Measurements from ENCODE around the gene LIPT2. TPM values are rescaled to one million over a fixed set of nuclear protein-coding genes. Genes with fewer than 3 reads are reported as not detected.

The LIPT2 gene
- total and polyA plus RNA-seq, 2 of the 4 experiments (the other 2 are of a cell fraction), result 1.7 to 2.9 TPM

DNA sequence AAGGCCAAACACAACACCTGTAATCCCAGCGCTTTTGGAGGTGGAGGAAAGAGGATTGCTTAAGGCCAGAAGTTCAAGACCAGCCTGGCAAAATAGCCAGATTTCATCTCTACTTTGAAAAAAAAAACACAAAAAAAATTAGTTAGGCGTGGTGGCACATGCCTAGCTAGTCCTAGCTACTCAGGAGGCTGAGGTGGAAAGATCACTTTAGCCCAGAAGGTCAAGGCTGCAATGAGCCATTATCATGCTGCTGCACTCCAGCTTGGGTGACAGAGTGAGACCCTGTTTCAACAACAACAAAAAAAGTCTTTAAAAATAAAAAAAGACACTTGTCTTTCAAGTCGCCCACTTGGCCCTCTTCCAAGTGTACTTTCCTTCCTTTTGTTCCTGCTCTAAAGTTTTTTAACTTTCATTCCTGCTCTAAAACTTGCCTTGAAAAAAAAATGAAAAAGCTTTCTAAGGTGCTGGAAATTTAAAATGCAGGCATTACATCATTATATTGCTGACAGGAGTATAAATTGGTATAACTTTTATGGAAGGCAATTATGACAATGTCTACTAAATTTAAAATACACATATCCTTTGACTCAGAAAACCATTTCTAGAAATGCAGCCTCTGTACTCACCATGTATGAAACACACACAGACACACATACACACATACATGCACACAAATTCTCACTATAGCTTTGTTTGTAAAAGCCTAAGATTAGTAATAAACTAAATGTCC is 12.7 kb downstream of the LIPT2 start:
- Histone ChIP-seq H3K9me1 (ENCODE audit: insufficient read depth, low read length) (no peaks in the 10 kb centered on the region), H3K79me1 (ENCODE audit: low read depth in 1 of 2, low read length in 2 of 2) (no peaks in the 10 kb centered on the region), H4K8ac (ENCODE audit: low read depth in 2 of 2, low read length in 2 of 2) (no peak overlapping the region), H2BK120ac (ENCODE audit: low read depth, low read length) (no peak overlapping the region), H3K36me3 (ENCODE audit: control insufficient read depth, insufficient read depth, low read length) (no peaks in the 10 kb centered on the region), H3K14ac (replicated peaks; ENCODE audit: low read depth, low read length) (no peak overlapping the region), H4K5ac (ENCODE audit: low read depth, low read length) (no peak overlapping the region), H3K18ac (ENCODE audit: low read depth, low read length) (no peak overlapping the region), H3K56ac (ENCODE audit: extremely low read depth, insufficient read depth, low read length) (no peak overlapping the region), H3K4me3 (ENCODE audit: insufficient read depth, low read depth, low read length) (no peak overlapping the region), H3K4me2 (ENCODE audit: low read depth, low read length) (no peak overlapping the region), H4K91ac (ENCODE audit: insufficient read depth, low read depth, low read length) (no peak overlapping the region), H2AK9ac (replicated peaks; ENCODE audit: low read depth, low read length, poor library complexity) (no peak overlapping the region), H3K27ac (ENCODE audit: insufficient read depth, low read length) (no peak overlapping the region), H2BK15ac (ENCODE audit: low read depth, low read length) (no peak overlapping the region), H3K9me3 (ENCODE audit: control insufficient read depth, insufficient read depth, low read length) (no peaks in the 10 kb centered on the region; the same call in 1 of the 2 replicates), H3K4me1 (ENCODE audit: control insufficient read depth, insufficient read depth, low read length) (no peaks in the 10 kb centered on the region), H3K23ac (ENCODE audit: low read depth, low read length) (no peak overlapping the region), H2AK5ac (ENCODE audit: low read depth, low read length) (no peak overlapping the region), H4K20me1 (ENCODE audit: insufficient read depth, low read length) (no peaks in the 10 kb centered on the region), H3K9ac (ENCODE audit: low read depth, low read length) (no peak overlapping the region), H3K4ac (ENCODE audit: low read depth, low read length) (no peak overlapping the region), H2BK20ac (ENCODE audit: low read depth, low read length) (no peak overlapping the region), H2AFZ (replicated peaks; ENCODE audit: low read length, poor library complexity) (no peak overlapping the region), H2BK5ac (ENCODE audit: low read depth, low read length, poor library complexity, severe bottlenecking) (no peak overlapping the region), H3K27me3 (ENCODE audit: control insufficient read depth, insufficient read depth, low read length) (peaks cover 12% of the 10 kb centered on the region)
- dilution Hi-C loops (cut with HindIII; ENCODE audit: low sequenced_read_pairs, unreplicated experiment) (no loop called here), intact Hi-C loops (cut with micrococcal nuclease) (no loop called here), in situ Hi-C loops (cut with MboI; ENCODE audit: low sequenced_read_pairs) (no loop called here)
- ChIA-PET CTCF (no interaction called here), POLR2A (ENCODE audit: unreplicated experiment) (no interaction called here)
- no TSS peak for BruUV-seq (replicated peaks)
- DNase-seq (no peak), ATAC-seq (ENCODE audit: low read depth) (no peak)
- no peak for TF ChIP-seq CEBPB (IDR thresholded peaks at IDR 0.05; ENCODE audit: low read depth, low read length)
- TF ChIP-seq, protein P1, sequence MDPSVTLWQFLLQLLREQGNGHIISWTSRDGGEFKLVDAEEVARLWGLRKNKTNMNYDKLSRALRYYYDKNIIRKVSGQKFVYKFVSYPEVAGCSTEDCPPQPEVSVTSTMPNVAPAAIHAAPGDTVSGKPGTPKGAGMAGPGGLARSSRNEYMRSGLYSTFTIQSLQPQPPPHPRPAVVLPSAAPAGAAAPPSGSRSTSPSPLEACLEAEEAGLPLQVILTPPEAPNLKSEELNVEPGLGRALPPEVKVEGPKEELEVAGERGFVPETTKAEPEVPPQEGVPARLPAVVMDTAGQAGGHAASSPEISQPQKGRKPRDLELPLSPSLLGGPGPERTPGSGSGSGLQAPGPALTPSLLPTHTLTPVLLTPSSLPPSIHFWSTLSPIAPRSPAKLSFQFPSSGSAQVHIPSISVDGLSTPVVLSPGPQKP (IDR thresholded peaks at IDR 0.05; ENCODE audit: borderline replicate concordance, low read depth, low read length), result no peak
- no peak for TF ChIP-seq MAFK (IDR thresholded peaks at IDR 0.05; ENCODE audit: low read depth, low read length)
- TF ChIP-seq FOS (IDR thresholded peaks at IDR 0.05; ENCODE audit: low read depth, low read length), result no peak
- TF ChIP-seq RFX5 (IDR thresholded peaks at IDR 0.05; ENCODE audit: low read depth, low read length), result no peak
- TF ChIP-seq POLR2A (IDR thresholded peaks at IDR 0.05; ENCODE audit: low read depth, low read length), result no peak
- TF ChIP-seq, protein P2, sequence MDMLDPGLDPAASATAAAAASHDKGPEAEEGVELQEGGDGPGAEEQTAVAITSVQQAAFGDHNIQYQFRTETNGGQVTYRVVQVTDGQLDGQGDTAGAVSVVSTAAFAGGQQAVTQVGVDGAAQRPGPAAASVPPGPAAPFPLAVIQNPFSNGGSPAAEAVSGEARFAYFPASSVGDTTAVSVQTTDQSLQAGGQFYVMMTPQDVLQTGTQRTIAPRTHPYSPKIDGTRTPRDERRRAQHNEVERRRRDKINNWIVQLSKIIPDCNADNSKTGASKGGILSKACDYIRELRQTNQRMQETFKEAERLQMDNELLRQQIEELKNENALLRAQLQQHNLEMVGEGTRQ (IDR thresholded peaks at IDR 0.05; ENCODE audit: low read depth, low read length), result no peak
- TF ChIP-seq NFE2L2 (IDR thresholded peaks at IDR 0.05; ENCODE audit: low read depth, low read length), result no peak
- TF ChIP-seq RCOR1 (IDR thresholded peaks at IDR 0.05; ENCODE audit: insufficient replicate concordance, low read length), result no peak
- no peak for TF ChIP-seq RAD21 (IDR thresholded peaks at IDR 0.05; ENCODE audit: low read length)
- no peak for TF ChIP-seq MXI1 (IDR thresholded peaks at IDR 0.05; ENCODE audit: borderline replicate concordance, low read depth, low read length)
- no peak for TF ChIP-seq SMC3 (IDR thresholded peaks at IDR 0.05; ENCODE audit: low read depth, low read length)
- no CpG with 5 or more reads among the region's 3 CpGs for WGBS, 2 experiments (ENCODE audit: extremely low coverage in 2 of 2, insufficient read length in 1 of 2)

Measured in IMR-90 (cell line).